ENCODE data around the gene SHC4.

Gene SHC4

GRCh38 chr15:48966595-48967301, 3.0 kb upstream of the SHC4 start:
- Histone ChIP-seq H3K27me3 (replicated peaks) (no peaks in the 10 kb centered on the region), H3K27ac (no peak overlapping the region), H3K4me3 (ENCODE audit: low read depth, low read length) (no peak overlapping the region), H3K36me3 (replicated peaks) (no peaks in the 10 kb centered on the region)
- no peak for TF ChIP-seq CTCF (IDR thresholded peaks at IDR 0.05; ENCODE audit: low read depth, low read length, missing control alignments)
- DNase-seq = peak; percentile 71
- in situ Hi-C loops (cut with HindIII; ENCODE audit: low pct_ligation_motif_present, low sequenced_read_pairs) = no loop called here

GRCh38 chr15:48965972-48966371, 2.3 kb upstream of the SHC4 start:
- Histone ChIP-seq H3K4me3 (ENCODE audit: low read depth, low read length) (no peak overlapping the region), H3K36me3 (replicated peaks) (no peaks in the 10 kb centered on the region), H3K27ac (no peak overlapping the region), H3K27me3 (replicated peaks) (no peaks in the 10 kb centered on the region)
- in situ Hi-C loops (cut with HindIII; ENCODE audit: low pct_ligation_motif_present, low sequenced_read_pairs) = no loop called here
- TF ChIP-seq CTCF (IDR thresholded peaks at IDR 0.05; ENCODE audit: low read depth, low read length, missing control alignments) = peak; percentile 70
- DNase-seq = peak; percentile 53

GRCh38 chr15:48964898-48965297, 1.2 kb upstream of the SHC4 start:
- Histone ChIP-seq H3K36me3 (replicated peaks) (no peaks in the 10 kb centered on the region), H3K27me3 (replicated peaks) (no peaks in the 10 kb centered on the region), H3K4me3 (ENCODE audit: low read depth, low read length) (no peak overlapping the region), H3K27ac (no peak overlapping the region)
- in situ Hi-C loops (cut with HindIII; ENCODE audit: low pct_ligation_motif_present, low sequenced_read_pairs) = no loop called here
- no peak for TF ChIP-seq CTCF (IDR thresholded peaks at IDR 0.05; ENCODE audit: low read depth, low read length, missing control alignments)
- no peak for DNase-seq

GRCh38 chr15:48962662-48963523, 826 bp downstream of the SHC4 start:
- Histone ChIP-seq H3K27ac (no peak overlapping the region), H3K27me3 (replicated peaks) (no peaks in the 10 kb centered on the region), H3K4me3 (ENCODE audit: low read depth, low read length) (peak overlapping the region; percentile 75), H3K36me3 (replicated peaks) (no peaks in the 10 kb centered on the region)
- no peak for TF ChIP-seq CTCF (IDR thresholded peaks at IDR 0.05; ENCODE audit: low read depth, low read length, missing control alignments)
- in situ Hi-C loops (cut with HindIII; ENCODE audit: low pct_ligation_motif_present, low sequenced_read_pairs) = no loop called here
- peak; percentile 28 for DNase-seq

- in situ Hi-C loops (cut with HindIII; ENCODE audit: low pct_ligation_motif_present, low sequenced_read_pairs) = no loop called here
- Histone ChIP-seq H3K27me3 (replicated peaks) (no peaks in the 10 kb centered on the region), H3K27ac (no peak overlapping the region), H3K4me3 (ENCODE audit: low read depth, low read length) (no peak overlapping the region), H3K36me3 (replicated peaks) (no peaks in the 10 kb centered on the region)
- no peak for TF ChIP-seq CTCF (IDR thresholded peaks at IDR 0.05; ENCODE audit: low read depth, low read length, missing control alignments)
- no peak for DNase-seq
These were observed 7.8 kb downstream of the SHC4 start for GRCh38 chr15:48955967-48956366.
